Fibroblast of the conjunctiva (primary cell): Measurements from ENCODE around the gene WASF2.

Experiments used
- DNase-seq: peaks from one replicate; pipeline ENCODE4 v3.0.0-alpha.2; 2010; ENCODE audit warnings: low read depth

The WASF2 gene

DNA sequence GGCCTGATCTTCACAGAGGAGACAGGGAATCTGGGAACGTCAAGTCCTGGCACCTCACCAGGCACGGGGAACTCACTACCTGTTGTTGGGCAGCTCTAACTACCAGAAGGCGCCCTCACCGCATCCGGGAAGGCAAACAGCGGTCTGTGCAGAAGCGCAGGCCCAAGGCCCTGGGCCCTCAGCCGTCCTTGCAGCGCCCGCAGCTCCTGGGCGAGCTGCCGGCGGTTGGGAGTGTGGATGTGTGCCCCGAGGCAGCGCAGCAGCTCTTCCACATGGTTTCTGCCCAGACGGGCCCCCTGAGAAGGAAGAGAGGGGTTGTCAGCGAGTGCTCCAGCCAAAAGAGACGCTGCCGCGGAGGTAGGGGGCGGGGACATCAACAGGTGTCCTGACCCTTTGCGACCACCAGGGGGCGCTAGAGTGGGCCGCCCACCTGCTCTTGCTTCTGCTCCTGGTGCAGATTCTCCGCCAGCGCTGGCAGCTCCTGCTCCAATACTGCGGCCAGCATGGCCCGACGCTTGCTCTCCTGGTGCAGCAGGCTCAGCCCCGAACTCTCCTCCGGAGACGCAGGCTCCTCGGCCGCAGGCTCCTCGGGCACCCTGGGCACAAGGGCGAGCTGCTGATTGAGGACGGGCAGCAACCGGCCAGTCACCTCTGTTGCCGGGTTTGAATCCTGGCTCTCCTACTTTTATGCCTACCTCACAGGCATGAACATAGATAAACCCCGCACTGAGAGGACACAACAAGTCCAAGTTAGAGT, 132.5 kb downstream of the WASF2 start:
- no peak for DNase-seq

DNA sequence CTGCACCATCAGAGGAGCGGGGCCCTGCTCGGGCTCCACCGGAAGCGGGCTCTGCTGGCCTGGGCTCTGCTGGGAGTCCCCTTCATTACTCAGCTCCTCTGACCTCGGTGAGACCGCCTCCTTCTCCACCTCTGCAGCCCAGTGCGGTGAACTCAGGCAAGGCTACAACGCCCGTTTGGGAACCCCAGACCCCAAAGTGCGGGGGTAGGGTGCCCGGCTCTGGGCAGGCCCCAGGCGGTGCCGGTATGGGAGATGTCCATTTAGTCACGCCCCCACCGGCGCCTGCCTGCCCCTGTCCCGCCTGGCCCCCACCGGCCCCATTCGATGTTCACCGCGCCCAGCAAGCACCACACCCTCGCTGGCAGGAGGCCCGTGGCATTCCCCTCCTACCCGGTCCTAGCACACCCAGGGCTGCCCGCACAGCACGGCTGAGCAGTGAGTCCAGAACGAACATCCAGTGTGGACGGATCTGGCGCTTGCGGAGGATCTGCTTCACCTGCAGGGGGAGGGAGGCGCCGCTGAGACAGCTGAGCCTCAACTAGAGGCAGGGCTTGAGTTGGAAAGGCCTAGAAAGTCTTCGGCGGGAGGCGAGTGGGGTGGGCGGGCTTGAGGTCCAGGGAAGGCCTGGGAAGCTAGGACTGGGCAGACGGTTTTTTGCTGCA, 133.2 kb downstream of the WASF2 start:
- DNase-seq: no peak

DNA sequence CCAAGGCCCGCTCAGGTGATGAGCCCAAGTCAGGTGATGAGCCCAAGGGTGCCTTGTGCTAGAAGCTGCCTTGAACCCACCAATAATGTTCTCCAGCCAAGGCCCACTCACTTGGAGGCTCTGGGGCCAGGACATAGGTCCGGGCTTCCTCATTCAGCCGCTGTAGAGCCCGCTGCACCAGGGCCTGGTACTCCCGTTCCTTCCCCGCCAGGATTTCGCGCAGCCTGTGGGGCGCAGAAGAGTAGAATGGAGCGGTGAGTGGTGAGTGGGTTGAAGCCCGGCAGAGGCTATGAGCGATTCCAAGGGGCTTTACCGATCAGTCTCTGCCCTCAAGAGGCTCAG, 133.7 kb downstream of the WASF2 start:
- DNase-seq: no peak

DNA sequence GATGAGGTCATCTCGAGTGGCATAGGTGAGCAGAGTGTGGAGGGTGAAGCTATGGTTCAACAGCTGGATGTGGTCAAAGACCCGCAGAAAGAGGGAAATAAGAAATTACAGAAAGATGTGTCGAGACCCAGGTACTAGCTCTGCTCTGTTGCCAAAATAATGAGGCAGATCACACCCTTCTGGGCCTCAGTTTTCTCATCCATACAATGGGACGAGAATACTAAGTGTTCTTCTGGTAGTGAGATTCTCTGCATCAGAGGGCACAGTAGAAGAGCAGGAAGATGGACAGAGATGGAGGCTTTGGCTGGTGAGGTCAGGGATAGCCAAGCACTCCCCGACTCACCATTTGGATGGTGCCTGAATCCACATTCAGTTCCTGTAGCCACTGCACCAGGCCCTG, 134.3 kb downstream of the WASF2 start:
- no peak for DNase-seq
